Nephron progenitor cell (in vitro differentiated cells): ENCODE measurements around the gene SLC25A53.

ENCODE experiments used
- DNase-seq: peaks from one replicate; pipeline ENCODE4 v3.0.0; 2021
- H3K27ac Mint-ChIP-seq: 2 replicates; pipeline ENCODE4 v1.8.0; 2021; ENCODE audit warnings: mild to moderate bottlenecking, moderate library complexity, mixed read lengths
- H3K27me3 Mint-ChIP-seq: 2 replicates; pipeline ENCODE4 v1.8.0; 2021; ENCODE audit warnings: mild to moderate bottlenecking, low read depth, mixed read lengths; ENCODE audit not compliant: poor library complexity
- H3K36me3 Mint-ChIP-seq: 2 replicates; pipeline ENCODE4 v1.8.0; 2021; ENCODE audit warnings: low read depth, mixed read lengths
- H3K4me1 Mint-ChIP-seq: 2 replicates; pipeline ENCODE4 v1.8.0; 2021; ENCODE audit warnings: mixed read lengths
- H3K4me3 Mint-ChIP-seq: 2 replicates; pipeline ENCODE4 v1.8.0; 2021; ENCODE audit warnings: mild to moderate bottlenecking, moderate library complexity, mixed read lengths
- H3K9me3 Mint-ChIP-seq: 2 replicates; pipeline ENCODE4 v1.8.0; 2021; ENCODE audit warnings: mild to moderate bottlenecking, moderate library complexity, mixed read lengths
- CTCF ChIP-seq: fragments of 200-600 bp; sonication (generic); IDR thresholded peaks from 2 replicates; pipeline ENCODE4 v1.5.0; 2021; ENCODE audit warnings: antibody characterized with exemption

SLC25A53 gene

GRCh38 chrX:104168127-104168526, 11.3 kb upstream of the SLC25A53 start:
- Mint-ChIP-seq H3K27me3 (peaks cover 7% of the 10 kb centered on the region), H3K36me3 (peaks cover 5% of the 10 kb centered on the region), H3K27ac (no peak overlapping the region), H3K9me3 (peaks cover 26% of the 10 kb centered on the region), H3K4me3 (peak overlapping the region; percentile 85), H3K4me1 (peaks cover 24% of the 10 kb centered on the region)
- TF ChIP-seq CTCF = no peak
- no peak for DNase-seq

DNA sequence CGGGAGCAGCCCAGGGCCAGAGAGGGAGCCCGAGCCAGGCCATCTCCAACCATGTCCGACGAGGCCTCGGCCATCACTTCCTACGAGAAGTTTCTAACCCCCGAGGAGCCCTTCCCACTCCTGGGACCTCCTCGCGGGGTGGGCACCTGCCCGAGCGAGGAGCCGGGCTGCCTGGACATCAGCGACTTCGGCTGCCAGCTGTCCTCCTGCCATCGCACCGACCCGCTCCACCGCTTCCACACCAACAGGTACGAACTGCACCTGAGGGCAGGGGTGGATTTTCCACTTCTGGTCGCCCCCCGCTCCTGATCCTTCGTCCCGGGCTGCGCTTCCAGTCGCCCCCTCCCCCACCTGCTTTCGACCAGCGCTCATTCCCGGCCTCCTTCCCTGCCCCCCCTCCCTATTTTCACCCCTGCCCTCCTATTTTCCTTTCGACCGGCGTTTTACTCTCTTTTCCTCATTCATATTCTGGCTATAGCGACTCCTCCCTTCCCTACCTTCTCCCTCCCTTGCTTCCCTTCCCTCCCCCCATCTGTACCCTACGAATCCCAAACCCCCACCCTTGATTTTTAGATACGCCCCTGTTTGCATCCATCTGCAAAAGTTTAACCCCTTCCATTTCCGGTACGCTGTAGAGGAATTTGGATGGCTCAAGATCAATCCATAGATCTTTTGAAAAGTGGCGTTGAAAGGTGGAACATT, 10.1 kb upstream of the SLC25A53 start:
- Mint-ChIP-seq H3K9me3 (peaks cover 33% of the 10 kb centered on the region), H3K4me1 (peaks cover 24% of the 10 kb centered on the region), H3K36me3 (peaks cover 5% of the 10 kb centered on the region), H3K4me3 (peak overlapping the region; percentile 85), H3K27me3 (peaks cover 14% of the 10 kb centered on the region), H3K27ac (no peak overlapping the region)
- peak; percentile 14 for DNase-seq
- TF ChIP-seq CTCF = no peak

DNA sequence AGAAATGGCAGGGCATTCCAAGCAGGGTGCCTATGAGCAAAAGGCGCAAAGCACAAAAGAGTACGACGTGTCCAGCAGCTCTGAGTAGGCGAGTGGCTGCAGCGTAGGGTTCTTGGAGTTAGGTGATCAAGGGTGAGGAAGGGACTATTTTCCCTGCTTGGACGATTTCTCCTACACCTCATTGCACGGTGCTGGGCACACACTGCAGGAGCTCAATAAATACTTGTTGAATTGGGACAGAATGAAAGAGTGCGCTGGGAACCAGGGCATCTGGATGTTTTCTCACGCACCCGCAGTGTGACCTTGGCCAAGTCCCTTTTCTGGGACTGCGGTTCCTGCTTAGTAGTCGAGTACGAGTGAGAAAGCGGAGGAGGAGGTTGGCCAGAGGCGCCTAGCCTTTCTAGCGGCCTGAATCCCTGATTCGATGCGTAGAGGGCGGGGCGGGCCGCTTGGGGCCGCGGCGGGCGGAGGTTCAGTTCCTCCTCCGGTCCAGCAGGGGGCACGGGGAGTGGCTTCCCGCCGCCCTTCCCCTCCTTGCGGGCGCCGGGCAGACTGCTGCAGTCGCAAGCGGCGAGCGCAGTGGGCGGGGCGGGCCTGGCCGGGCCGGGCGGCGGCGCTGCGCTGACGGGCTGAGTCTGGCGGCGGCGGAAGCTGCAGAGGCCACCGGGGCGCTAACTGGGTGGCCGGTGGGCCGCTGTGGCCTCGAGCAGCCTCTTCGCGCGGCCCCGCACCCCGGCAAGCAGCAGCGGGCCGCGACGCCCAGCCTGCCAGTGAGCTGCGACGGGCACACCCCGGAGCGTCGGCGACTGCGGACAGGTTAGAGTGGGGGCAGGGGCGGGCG, 9.3 kb upstream of the SLC25A53 start, which contains the start of gene FAM199X:
FAM199X (plus strand) TSS at position 560 of the 841 bp plus-strand sequence. CDS start 333 bp downstream, outside the sequence.
- no peak within 1 kb of the TSS for H3K27ac Mint-ChIP-seq
- peaks cover 24% of the 10 kb centered on the region for H3K4me1 Mint-ChIP-seq
- peaks cover 37% of the 10 kb centered on the region for H3K9me3 Mint-ChIP-seq

DNA sequence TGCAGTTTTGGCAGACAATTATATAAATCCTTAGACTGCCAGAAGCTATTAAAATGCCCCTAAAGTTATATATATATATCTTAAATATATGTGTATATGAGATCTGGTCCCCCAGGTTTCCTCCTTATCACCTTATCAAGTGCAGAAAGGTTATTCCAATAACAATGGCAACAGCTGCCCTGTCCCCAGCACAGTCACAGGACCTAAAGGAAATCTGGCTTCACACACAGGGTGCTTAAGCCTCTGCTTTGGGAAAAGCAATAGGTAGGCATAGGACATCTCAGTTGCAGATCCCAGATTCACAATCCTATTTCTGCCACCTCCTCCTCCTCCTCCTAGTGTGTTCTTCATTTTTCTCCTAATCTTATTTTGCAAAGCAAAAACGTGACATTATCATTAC, 5.8 kb downstream of the SLC25A53 start:
- DNase-seq = no peak
- no peaks in the 10 kb centered on the region for H3K36me3 Mint-ChIP-seq
- no peak overlapping the region for H3K4me3 Mint-ChIP-seq
- H3K27me3 Mint-ChIP-seq = peaks cover 12% of the 10 kb centered on the region
- peaks cover under 1% of the 10 kb centered on the region for H3K4me1 Mint-ChIP-seq
- no peak for TF ChIP-seq CTCF
- H3K27ac Mint-ChIP-seq = no peak overlapping the region
- H3K9me3 Mint-ChIP-seq = peaks cover 23% of the 10 kb centered on the region

More for the DNA sequence above, 9.3 kb upstream of the SLC25A53 start, which contains the start of gene FAM199X:
- H3K4me3 Mint-ChIP-seq = peak within 1 kb of the TSS; percentile 85
- DNase-seq = peak; percentile 88
- peaks cover 19% of the 10 kb centered on the region for H3K27me3 Mint-ChIP-seq
- peaks cover 5% of the 10 kb centered on the region for H3K36me3 Mint-ChIP-seq
- peak; percentile 57 for TF ChIP-seq CTCF

- no peak for TF ChIP-seq CTCF
- no peak overlapping the region for H3K4me3 Mint-ChIP-seq
- no peaks in the 10 kb centered on the region for H3K36me3 Mint-ChIP-seq
- H3K27me3 Mint-ChIP-seq = peaks cover 14% of the 10 kb centered on the region
- H3K4me1 Mint-ChIP-seq = no peaks in the 10 kb centered on the region
- DNase-seq = no peak
- H3K9me3 Mint-ChIP-seq = peaks cover 48% of the 10 kb centered on the region
- no peak overlapping the region for H3K27ac Mint-ChIP-seq
Measured at GRCh38 chrX:104141087-104141760, 15.6 kb downstream of the SLC25A53 start.
